NT2/D1 (cell line): Measurements from ENCODE around the gene EXOC3L4.

Source experiments
- DNase-seq: peaks from one replicate; pipeline ENCODE4 v3.0.0-alpha.2; 2011; ENCODE audit warnings: low read depth, low spot score
- H3K27me3 ChIP-seq: 2 replicates; pipeline ENCODE4 v1.6.0; 2011; ENCODE audit warnings: mild to moderate bottlenecking; ENCODE audit not compliant: insufficient read length, insufficient read depth
- H3K36me3 ChIP-seq: 2 replicates; pipeline ENCODE4 v1.6.1; 2011; ENCODE audit warnings: mild to moderate bottlenecking, low read length, mixed read lengths; ENCODE audit not compliant: insufficient read depth, insufficient read length
- H3K4me1 ChIP-seq: 2 replicates; pipeline ENCODE4 v1.5.1; 2011; ENCODE audit not compliant: insufficient read depth, insufficient read length
- H3K4me3 ChIP-seq: 2 replicates; pipeline ENCODE4 v1.5.1; 2011; ENCODE audit warnings: low read depth; ENCODE audit not compliant: insufficient read length
- H3K9ac ChIP-seq: 2 replicates; pipeline ENCODE4 v1.6.0; 2011; ENCODE audit warnings: low read depth; ENCODE audit not compliant: insufficient read length
- H3K9me3 ChIP-seq: 2 replicates; pipeline ENCODE4 v1.5.1; 2011; ENCODE audit warnings: mild to moderate bottlenecking, low read length; ENCODE audit not compliant: insufficient read depth
- SUZ12 ChIP-seq: IDR thresholded peaks from 2 replicates; pipeline ENCODE4 v1.6.1; 2011; ENCODE audit not compliant: insufficient read length, insufficient read depth; ENCODE audit errors: extremely low read depth
- YY1 ChIP-seq: IDR thresholded peaks from 2 replicates; pipeline ENCODE4 v1.6.1; 2011; ENCODE audit not compliant: insufficient read length, insufficient read depth
- ZNF274 ChIP-seq: IDR thresholded peaks from 2 replicates; pipeline ENCODE4 v1.6.1; 2011; ENCODE audit warnings: mild to moderate bottlenecking, low read depth, low read length

Gene EXOC3L4

DNA sequence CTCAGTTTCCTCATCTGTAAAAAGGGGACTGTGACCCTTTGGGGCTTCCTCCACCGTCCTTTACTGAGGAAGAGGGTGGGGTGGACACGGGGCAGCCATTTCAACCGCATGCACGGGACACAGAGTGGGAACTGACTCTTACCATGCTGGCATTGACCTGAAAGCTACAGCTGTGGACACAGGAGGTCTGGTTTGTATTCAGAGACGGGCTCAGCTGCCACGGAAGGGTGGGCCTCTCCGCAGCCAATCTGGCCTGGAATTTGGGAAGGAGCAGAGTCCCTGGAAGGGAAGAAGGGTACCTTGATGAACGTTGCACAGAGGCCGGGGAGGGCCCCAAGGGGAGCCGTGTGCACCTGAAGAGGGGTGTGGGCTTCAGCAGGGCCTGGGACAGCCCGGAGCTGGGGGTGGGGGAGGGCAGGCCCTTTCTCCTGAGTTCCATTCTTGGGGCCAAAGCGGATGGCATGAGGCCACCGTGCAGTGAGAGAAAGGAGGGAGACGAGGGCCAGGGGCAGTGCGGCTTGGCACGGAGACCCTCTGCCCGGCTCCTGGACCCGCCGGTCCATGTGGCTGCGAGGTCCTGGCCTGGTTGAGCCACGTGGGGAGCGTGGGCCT, 43.3 kb downstream of the EXOC3L4 start:
- TF ChIP-seq ZNF274 = no peak
- no peak for TF ChIP-seq SUZ12
- no peak for DNase-seq
- no peak overlapping the region for H3K4me3 ChIP-seq
- H3K27me3 ChIP-seq = no peaks in the 10 kb centered on the region
- peaks cover 37% of the 10 kb centered on the region for H3K36me3 ChIP-seq
- peak overlapping the region; percentile 81 for H3K9ac ChIP-seq
- no peaks in the 10 kb centered on the region for H3K9me3 ChIP-seq
- H3K4me1 ChIP-seq = peaks cover 9% of the 10 kb centered on the region

- Histone ChIP-seq H3K36me3 (peaks cover 30% of the 10 kb centered on the region), H3K9me3 (no peaks in the 10 kb centered on the region), H3K4me1 (peaks cover 9% of the 10 kb centered on the region), H3K27me3 (no peaks in the 10 kb centered on the region), H3K9ac (peak overlapping the region; percentile 81), H3K4me3 (peak overlapping the region; percentile 30)
- DNase-seq = no peak
- no peak for TF ChIP-seq ZNF274
- no peak for TF ChIP-seq YY1
- no peak for TF ChIP-seq SUZ12
Measured at GRCh38 chr14:103138301-103139131, 44.0 kb downstream of the EXOC3L4 start.

GRCh38 chr14:103139132-103140025, 44.9 kb downstream of the EXOC3L4 start:
- Histone ChIP-seq H3K27me3 (no peaks in the 10 kb centered on the region), H3K4me3 (peak overlapping the region; percentile 30), H3K4me1 (peaks cover 9% of the 10 kb centered on the region), H3K36me3 (peaks cover 22% of the 10 kb centered on the region), H3K9me3 (no peaks in the 10 kb centered on the region), H3K9ac (peak overlapping the region; percentile 81)
- no peak for DNase-seq
- TF ChIP-seq ZNF274 (no peak), SUZ12 (no peak), YY1 (no peak)

GRCh38 chr14:103140316-103141109, 46.0 kb downstream of the EXOC3L4 start:
- peaks cover 11% of the 10 kb centered on the region for H3K36me3 ChIP-seq
- DNase-seq = no peak
- H3K9me3 ChIP-seq = no peaks in the 10 kb centered on the region
- no peaks in the 10 kb centered on the region for H3K27me3 ChIP-seq
- peaks cover 9% of the 10 kb centered on the region for H3K4me1 ChIP-seq
- no peak overlapping the region for H3K4me3 ChIP-seq
- no peak overlapping the region for H3K9ac ChIP-seq
- TF ChIP-seq SUZ12 = no peak
- TF ChIP-seq YY1 = no peak
- TF ChIP-seq ZNF274 = no peak

GRCh38 chr14:103141117-103141796, 46.7 kb downstream of the EXOC3L4 start:
- Histone ChIP-seq H3K4me3 (no peak overlapping the region), H3K9me3 (no peaks in the 10 kb centered on the region), H3K9ac (no peak overlapping the region), H3K36me3 (peaks cover 3% of the 10 kb centered on the region), H3K27me3 (no peaks in the 10 kb centered on the region), H3K4me1 (peaks cover 9% of the 10 kb centered on the region)
- no peak for DNase-seq
- TF ChIP-seq ZNF274 (no peak), YY1 (no peak), SUZ12 (no peak)

GRCh38 chr14:103142026-103142425, 47.5 kb downstream of the EXOC3L4 start:
- no peak overlapping the region for H3K4me3 ChIP-seq
- TF ChIP-seq YY1 = no peak
- no peak for TF ChIP-seq SUZ12
- no peak for TF ChIP-seq ZNF274
- no peaks in the 10 kb centered on the region for H3K27me3 ChIP-seq
- no peaks in the 10 kb centered on the region for H3K9me3 ChIP-seq
- no peaks in the 10 kb centered on the region for H3K36me3 ChIP-seq
- DNase-seq = no peak
- peaks cover 9% of the 10 kb centered on the region for H3K4me1 ChIP-seq
- no peak overlapping the region for H3K9ac ChIP-seq
